ENCODE measurements around the gene SENP2. TPM values are rescaled to one million over a fixed set of nuclear protein-coding genes. Genes with fewer than 3 reads are reported as not detected.

Gene SENP2
- total RNA-seq, 1 experiment from 2014 or later = 52.7 TPM

DNA sequence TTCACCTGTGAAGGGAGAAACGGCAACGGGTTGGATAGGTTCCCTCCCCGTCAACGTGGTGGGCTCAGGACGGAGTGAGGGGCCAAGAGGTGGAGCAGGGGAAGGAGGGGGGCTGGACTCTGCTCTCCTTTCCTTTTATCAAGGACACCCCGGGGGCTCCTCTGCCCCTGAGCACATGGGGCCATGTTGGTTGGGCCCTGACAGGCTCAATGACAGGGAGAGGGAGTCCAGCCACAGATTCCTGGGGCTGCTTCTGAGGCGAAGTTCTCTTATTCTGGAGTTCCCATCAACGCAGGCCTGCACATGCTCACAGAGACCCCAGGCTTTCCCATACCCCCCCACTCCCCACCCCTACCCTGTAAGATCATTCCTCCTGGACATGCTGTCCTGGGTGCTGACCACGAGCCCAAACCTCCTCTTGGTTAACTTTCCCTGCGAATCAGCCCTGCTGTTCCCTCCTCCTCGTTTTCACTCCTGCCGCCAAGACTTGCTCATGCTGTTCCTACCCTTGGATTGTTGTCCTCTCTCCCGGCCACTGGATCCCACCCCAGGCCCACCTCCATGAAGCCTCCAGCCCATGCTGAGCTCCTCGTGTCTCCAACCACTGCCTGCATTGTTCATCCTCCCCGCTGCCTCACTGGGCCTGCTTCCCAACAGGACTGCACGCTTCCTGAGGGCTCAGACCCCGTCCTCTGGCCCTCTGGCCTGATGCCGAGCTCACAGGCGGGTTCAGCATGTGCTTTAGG is 61.2 kb downstream of the SENP2 start:
- in situ Hi-C loops (cut with HindIII; ENCODE audit: low pct_unique_long_range_greater_than_20kb, low sequenced_read_pairs) = no loop called here
- no peaks in the 10 kb centered on the region for H3K4me1 ChIP-seq (ENCODE audit: control insufficient read depth, insufficient read depth, low read length)
- CTCF ChIA-PET = no interaction called here
- no peaks in the 10 kb centered on the region; the same call in 1 of the 2 replicates for H3K36me3 ChIP-seq (ENCODE audit: control insufficient read depth, insufficient read depth, low read length)
- no peak overlapping the region for H3K4me3 ChIP-seq (ENCODE audit: low read depth in 2 of 2, low read length in 2 of 2)
- H3K9me3 ChIP-seq (ENCODE audit: control insufficient read depth, insufficient read depth, low read depth, low read length) = no peaks in the 10 kb centered on the region
- TF ChIP-seq POLR2AphosphoS5 (IDR thresholded peaks at IDR 0.05; ENCODE audit: low read depth, low read length) = no peak
- TF ChIP-seq SIN3A (IDR thresholded peaks at IDR 0.05; ENCODE audit: borderline replicate concordance, insufficient read depth, low read depth, low read length) = no peak
- POLR2A ChIA-PET = no interaction called here
- intact Hi-C loops (cut with micrococcal nuclease; ENCODE audit: unreplicated experiment) = no loop called here
- no peak overlapping the region for H3K27ac ChIP-seq (ENCODE audit: low read length)
- DNase-seq (ENCODE audit: low read depth, low spot score) (no peak), ATAC-seq (no peak)
- no TSS peak for BruUV-seq (replicated peaks)
- no peaks in the 10 kb centered on the region for H3K27me3 ChIP-seq (ENCODE audit: control insufficient read depth, insufficient read depth, low read length)

DNA sequence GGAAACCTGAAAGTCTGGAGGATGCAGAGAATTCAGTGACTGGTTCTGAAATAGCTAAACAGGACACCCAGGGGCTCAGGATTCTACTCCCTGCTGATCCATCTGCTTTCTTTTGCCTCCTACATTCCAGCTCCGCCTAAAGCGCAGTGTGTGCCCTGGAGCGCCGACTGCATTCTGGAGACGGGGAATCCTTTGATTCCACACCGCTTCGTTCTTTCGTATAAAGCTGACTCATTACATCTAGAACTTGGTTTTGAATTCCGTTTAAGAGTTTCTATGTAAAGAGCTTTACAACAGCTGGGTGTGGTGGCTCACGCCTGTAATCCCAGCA is 61.8 kb downstream of the SENP2 start:
- DNase-seq (ENCODE audit: low read depth, low spot score) (no peak), ATAC-seq (no peak)
- Histone ChIP-seq H3K27me3 (ENCODE audit: control insufficient read depth, insufficient read depth, low read length) (no peaks in the 10 kb centered on the region), H3K27ac (ENCODE audit: low read length) (no peak overlapping the region), H3K9me3 (ENCODE audit: control insufficient read depth, insufficient read depth, low read depth, low read length) (no peaks in the 10 kb centered on the region), H3K4me3 (ENCODE audit: low read depth in 2 of 2, low read length in 2 of 2) (no peak overlapping the region), H3K36me3 (ENCODE audit: control insufficient read depth, insufficient read depth, low read length) (no peaks in the 10 kb centered on the region; the same call in 1 of the 2 replicates), H3K4me1 (ENCODE audit: control insufficient read depth, insufficient read depth, low read length) (no peaks in the 10 kb centered on the region)
- no TSS peak for BruUV-seq (replicated peaks)
- CTCF ChIA-PET = interaction anchor here (1.2 kb wide), 1 partner anchor 13 kb away, joined by 5 read pairs; no protein-coding TSS in a partner anchor
- TF ChIP-seq, protein P1, sequence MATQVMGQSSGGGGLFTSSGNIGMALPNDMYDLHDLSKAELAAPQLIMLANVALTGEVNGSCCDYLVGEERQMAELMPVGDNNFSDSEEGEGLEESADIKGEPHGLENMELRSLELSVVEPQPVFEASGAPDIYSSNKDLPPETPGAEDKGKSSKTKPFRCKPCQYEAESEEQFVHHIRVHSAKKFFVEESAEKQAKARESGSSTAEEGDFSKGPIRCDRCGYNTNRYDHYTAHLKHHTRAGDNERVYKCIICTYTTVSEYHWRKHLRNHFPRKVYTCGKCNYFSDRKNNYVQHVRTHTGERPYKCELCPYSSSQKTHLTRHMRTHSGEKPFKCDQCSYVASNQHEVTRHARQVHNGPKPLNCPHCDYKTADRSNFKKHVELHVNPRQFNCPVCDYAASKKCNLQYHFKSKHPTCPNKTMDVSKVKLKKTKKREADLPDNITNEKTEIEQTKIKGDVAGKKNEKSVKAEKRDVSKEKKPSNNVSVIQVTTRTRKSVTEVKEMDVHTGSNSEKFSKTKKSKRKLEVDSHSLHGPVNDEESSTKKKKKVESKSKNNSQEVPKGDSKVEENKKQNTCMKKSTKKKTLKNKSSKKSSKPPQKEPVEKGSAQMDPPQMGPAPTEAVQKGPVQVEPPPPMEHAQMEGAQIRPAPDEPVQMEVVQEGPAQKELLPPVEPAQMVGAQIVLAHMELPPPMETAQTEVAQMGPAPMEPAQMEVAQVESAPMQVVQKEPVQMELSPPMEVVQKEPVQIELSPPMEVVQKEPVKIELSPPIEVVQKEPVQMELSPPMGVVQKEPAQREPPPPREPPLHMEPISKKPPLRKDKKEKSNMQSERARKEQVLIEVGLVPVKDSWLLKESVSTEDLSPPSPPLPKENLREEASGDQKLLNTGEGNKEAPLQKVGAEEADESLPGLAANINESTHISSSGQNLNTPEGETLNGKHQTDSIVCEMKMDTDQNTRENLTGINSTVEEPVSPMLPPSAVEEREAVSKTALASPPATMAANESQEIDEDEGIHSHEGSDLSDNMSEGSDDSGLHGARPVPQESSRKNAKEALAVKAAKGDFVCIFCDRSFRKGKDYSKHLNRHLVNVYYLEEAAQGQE (IDR thresholded peaks at IDR 0.05; ENCODE audit: insufficient read depth in 1 of 2, low read depth in 2 of 2, low read length in 1 of 2) = no peak
- TF ChIP-seq, protein P2, sequence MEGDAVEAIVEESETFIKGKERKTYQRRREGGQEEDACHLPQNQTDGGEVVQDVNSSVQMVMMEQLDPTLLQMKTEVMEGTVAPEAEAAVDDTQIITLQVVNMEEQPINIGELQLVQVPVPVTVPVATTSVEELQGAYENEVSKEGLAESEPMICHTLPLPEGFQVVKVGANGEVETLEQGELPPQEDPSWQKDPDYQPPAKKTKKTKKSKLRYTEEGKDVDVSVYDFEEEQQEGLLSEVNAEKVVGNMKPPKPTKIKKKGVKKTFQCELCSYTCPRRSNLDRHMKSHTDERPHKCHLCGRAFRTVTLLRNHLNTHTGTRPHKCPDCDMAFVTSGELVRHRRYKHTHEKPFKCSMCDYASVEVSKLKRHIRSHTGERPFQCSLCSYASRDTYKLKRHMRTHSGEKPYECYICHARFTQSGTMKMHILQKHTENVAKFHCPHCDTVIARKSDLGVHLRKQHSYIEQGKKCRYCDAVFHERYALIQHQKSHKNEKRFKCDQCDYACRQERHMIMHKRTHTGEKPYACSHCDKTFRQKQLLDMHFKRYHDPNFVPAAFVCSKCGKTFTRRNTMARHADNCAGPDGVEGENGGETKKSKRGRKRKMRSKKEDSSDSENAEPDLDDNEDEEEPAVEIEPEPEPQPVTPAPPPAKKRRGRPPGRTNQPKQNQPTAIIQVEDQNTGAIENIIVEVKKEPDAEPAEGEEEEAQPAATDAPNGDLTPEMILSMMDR (IDR thresholded peaks at IDR 0.05) = no peak
- no peak for TF ChIP-seq TCF7L2 (IDR thresholded peaks at IDR 0.05; ENCODE audit: low read depth, low read length)
- TF ChIP-seq SIN3A (IDR thresholded peaks at IDR 0.05; ENCODE audit: borderline replicate concordance, insufficient read depth, low read depth, low read length) = no peak
- no peak for TF ChIP-seq POLR2AphosphoS5 (IDR thresholded peaks at IDR 0.05; ENCODE audit: low read depth, low read length)
- in situ Hi-C loops (cut with HindIII; ENCODE audit: low pct_unique_long_range_greater_than_20kb, low sequenced_read_pairs) = no loop called here
- POLR2A ChIA-PET = no interaction called here
- intact Hi-C loops (cut with micrococcal nuclease; ENCODE audit: unreplicated experiment) = no loop called here

DNA sequence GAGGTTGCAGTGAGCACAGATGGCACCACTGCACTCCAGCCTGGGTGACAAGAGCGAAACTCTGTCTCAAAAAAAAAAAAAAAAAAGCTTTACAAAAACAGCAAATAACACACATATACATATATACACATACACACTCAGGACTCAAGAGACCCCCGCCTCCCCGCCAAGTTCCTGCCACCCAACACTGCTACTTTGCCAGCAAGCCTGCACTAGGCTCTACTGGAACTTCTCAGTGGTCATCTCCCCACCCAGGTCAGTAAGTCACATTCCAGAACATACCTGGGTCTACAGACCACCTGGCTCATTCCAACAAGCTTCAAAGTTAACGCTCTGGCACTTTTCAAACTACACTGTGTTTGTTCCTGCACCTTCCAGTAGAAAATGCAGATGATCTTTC is 62.3 kb downstream of the SENP2 start:
- Histone ChIP-seq H3K4me1 (ENCODE audit: control insufficient read depth, insufficient read depth, low read length) (no peaks in the 10 kb centered on the region), H3K27me3 (ENCODE audit: control insufficient read depth, insufficient read depth, low read length) (no peaks in the 10 kb centered on the region), H3K27ac (ENCODE audit: low read length) (no peak overlapping the region), H3K36me3 (ENCODE audit: control insufficient read depth, insufficient read depth, low read length) (no peaks in the 10 kb centered on the region; the same call in 1 of the 2 replicates), H3K4me3 (ENCODE audit: low read depth in 2 of 2, low read length in 2 of 2) (no peak overlapping the region), H3K9me3 (ENCODE audit: control insufficient read depth, insufficient read depth, low read depth, low read length) (no peaks in the 10 kb centered on the region)
- DNase-seq (ENCODE audit: low read depth, low spot score) = no peak
- intact Hi-C loops (cut with micrococcal nuclease; ENCODE audit: unreplicated experiment) (no loop called here), in situ Hi-C loops (cut with HindIII; ENCODE audit: low pct_unique_long_range_greater_than_20kb, low sequenced_read_pairs) (no loop called here)
- ATAC-seq = no peak
- TF ChIP-seq, protein P2 (IDR thresholded peaks at IDR 0.05) = no peak
- no peak for TF ChIP-seq POLR2AphosphoS5 (IDR thresholded peaks at IDR 0.05; ENCODE audit: low read depth, low read length)
- TF ChIP-seq, protein P1 (IDR thresholded peaks at IDR 0.05; ENCODE audit: insufficient read depth in 1 of 2, low read depth in 2 of 2, low read length in 1 of 2) = no peak
- ChIA-PET CTCF (interaction anchor here (1.2 kb wide), 1 partner anchor 12 kb away, joined by 5 read pairs; no protein-coding TSS in a partner anchor), POLR2A (interaction anchor here (0.6 kb wide), 1 partner anchor 26 kb away, joined by 3 read pairs; no protein-coding TSS in a partner anchor)
- no TSS peak for BruUV-seq (replicated peaks)
